ENCODE measurements around the gene CAPN10. TPM values are rescaled to one million over a fixed set of nuclear protein-coding genes. Genes with fewer than 3 reads are reported as not detected.

Gene CAPN10
- total and polyA plus RNA-seq, 7 donors: 5.0 to 15.0 (median 8.9) TPM

DNA sequence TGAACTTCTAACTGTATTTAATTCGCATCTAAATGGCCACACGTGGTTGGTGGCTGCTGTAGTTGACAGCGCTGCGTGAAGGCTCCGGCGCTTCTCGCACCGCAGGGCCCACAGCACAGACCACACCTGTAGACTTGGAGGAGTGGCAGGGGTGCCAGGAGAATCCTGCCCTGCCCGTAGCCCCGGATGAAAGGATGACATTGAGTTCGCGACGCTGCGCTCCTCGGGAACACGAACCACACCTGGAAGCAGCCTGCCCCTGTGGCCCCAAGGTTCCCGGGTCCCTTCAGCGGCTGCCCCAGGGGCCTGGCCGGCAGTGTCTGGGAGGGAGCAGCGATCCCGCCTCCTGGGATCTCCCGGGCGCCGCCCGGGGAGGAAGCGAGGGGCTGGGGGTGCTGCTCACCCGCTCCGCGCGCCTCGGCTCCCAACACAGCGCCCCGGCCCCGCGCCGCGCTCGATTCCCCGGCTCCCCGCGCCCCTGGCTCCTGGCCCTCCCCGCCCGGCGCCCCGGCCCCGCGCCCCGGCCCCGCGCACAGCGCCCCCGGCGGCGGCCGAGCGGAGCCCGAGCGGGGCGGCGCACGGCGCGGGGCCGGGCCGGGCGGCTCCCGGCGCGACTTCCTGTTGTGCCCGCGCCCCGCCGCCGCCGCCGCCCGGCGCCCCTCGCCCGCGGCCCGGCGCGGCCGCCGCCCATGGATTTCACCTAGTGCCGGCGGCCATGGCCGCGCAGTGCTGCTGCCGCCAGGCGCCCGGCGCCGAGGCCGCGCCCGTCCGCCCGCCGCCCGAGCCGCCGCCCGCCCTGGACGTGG lies 18.5 kb upstream of the CAPN10 start, which contains the start of gene RNPEPL1:
Gene RNPEPL1, plus strand, starts transcription at position 613 of the 806 bp plus-strand sequence. Its CDS starts 103 bp downstream, at position 716.
- H3K36me3 ChIP-seq (ENCODE audit: insufficient read depth in 1 of 2, low read depth in 1 of 2): peaks cover 0 to 13% of the 10 kb centered on the region in 2 donors
- TF ChIP-seq, protein P1, sequence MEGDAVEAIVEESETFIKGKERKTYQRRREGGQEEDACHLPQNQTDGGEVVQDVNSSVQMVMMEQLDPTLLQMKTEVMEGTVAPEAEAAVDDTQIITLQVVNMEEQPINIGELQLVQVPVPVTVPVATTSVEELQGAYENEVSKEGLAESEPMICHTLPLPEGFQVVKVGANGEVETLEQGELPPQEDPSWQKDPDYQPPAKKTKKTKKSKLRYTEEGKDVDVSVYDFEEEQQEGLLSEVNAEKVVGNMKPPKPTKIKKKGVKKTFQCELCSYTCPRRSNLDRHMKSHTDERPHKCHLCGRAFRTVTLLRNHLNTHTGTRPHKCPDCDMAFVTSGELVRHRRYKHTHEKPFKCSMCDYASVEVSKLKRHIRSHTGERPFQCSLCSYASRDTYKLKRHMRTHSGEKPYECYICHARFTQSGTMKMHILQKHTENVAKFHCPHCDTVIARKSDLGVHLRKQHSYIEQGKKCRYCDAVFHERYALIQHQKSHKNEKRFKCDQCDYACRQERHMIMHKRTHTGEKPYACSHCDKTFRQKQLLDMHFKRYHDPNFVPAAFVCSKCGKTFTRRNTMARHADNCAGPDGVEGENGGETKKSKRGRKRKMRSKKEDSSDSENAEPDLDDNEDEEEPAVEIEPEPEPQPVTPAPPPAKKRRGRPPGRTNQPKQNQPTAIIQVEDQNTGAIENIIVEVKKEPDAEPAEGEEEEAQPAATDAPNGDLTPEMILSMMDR (IDR thresholded peaks at IDR 0.05): no peak
- no peaks in the 10 kb centered on the region for H3K9me3 ChIP-seq
- H3K4me1 ChIP-seq: peaks cover 41% of the 10 kb centered on the region
- DNase-seq: peak; percentile 59 to 71
- H3K4me3 ChIP-seq: peak within 1 kb of the TSS; percentile 88
- peak within 1 kb of the TSS; percentile 95 for H3K27ac ChIP-seq
- intact Hi-C loops (cut with DNase I): no loop called here
- no peaks in the 10 kb centered on the region for H3K27me3 ChIP-seq (ENCODE audit: insufficient read depth in 3 of 3, low read length in 2 of 3)
- ATAC-seq: peak; percentile 23 to 64 (median 56)
- 0 to 1% (median 0%) methylated on average over 54 to 104 of the region's 106 CpGs for WGBS, 3 donors

GRCh38 chr2:240568678-240569522 lies 17.6 kb upstream of the CAPN10 start:
- intact Hi-C loops (cut with DNase I): no loop called here
- TF ChIP-seq, protein P1 (IDR thresholded peaks at IDR 0.05): no peak
- Histone ChIP-seq H3K9me3 (no peaks in the 10 kb centered on the region), H3K27me3 (ENCODE audit: insufficient read depth in 3 of 3, low read length in 2 of 3) (no peaks in the 10 kb centered on the region), H3K27ac (peak overlapping the region; percentile 79), H3K36me3 (ENCODE audit: insufficient read depth in 1 of 2, low read depth in 1 of 2) (peaks cover 0 to 13% of the 10 kb centered on the region in 2 donors), H3K4me1 (peaks cover 41% of the 10 kb centered on the region), H3K4me3 (peak overlapping the region; percentile 81)
- WGBS, 3 donors: 0 to 1% (median 1%) methylated on average over 35 to 93 of the region's 93 CpGs
- ATAC-seq (peak; percentile 27 to 57 (median 49)), DNase-seq (peak; percentile 74 to 87)

- Histone ChIP-seq H3K4me3 (peak overlapping the region; percentile 81), H3K4me1 (peaks cover 41% of the 10 kb centered on the region), H3K36me3 (ENCODE audit: insufficient read depth in 1 of 2, low read depth in 1 of 2) (peaks cover 0 to 19% of the 10 kb centered on the region in 2 donors), H3K27ac (peak overlapping the region; percentile 79), H3K9me3 (no peaks in the 10 kb centered on the region), H3K27me3 (ENCODE audit: insufficient read depth in 3 of 3, low read length in 2 of 3) (no peaks in the 10 kb centered on the region)
- intact Hi-C loops (cut with DNase I): no loop called here
- ATAC-seq (no peak), DNase-seq (peak in 1 of 2 donors; percentile 44)
- 51 to 73% (median 55%) methylated on average over 8 to 9 of the region's 9 CpGs for WGBS, 3 donors
- TF ChIP-seq, protein P1 (IDR thresholded peaks at IDR 0.05): no peak
Measured at GRCh38 chr2:240569523-240569997, 17.0 kb upstream of the CAPN10 start.

- 84 to 92% (median 88%) methylated on average over 15 of the region's 15 CpGs for WGBS, 3 donors
Measured at GRCh38 chr2:240569998-240570530, 16.5 kb upstream of the CAPN10 start.

More at GRCh38 chr2:240569998-240570530, 16.5 kb upstream of the CAPN10 start:
- Histone ChIP-seq H3K4me1 (peaks cover 39% of the 10 kb centered on the region), H3K27ac (peak overlapping the region; percentile 79), H3K4me3 (peak overlapping the region; percentile 81), H3K27me3 (ENCODE audit: insufficient read depth in 3 of 3, low read length in 2 of 3) (no peaks in the 10 kb centered on the region), H3K9me3 (no peaks in the 10 kb centered on the region), H3K36me3 (ENCODE audit: insufficient read depth in 1 of 2, low read depth in 1 of 2) (peaks cover 0 to 24% of the 10 kb centered on the region in 2 donors)
- DNase-seq (peak; percentile 7 to 35), ATAC-seq (no peak)
- intact Hi-C loops (cut with DNase I): loop anchor here in 1 of 2 donors (2.0 kb wide), 1 partner anchor 15 kb away; no protein-coding TSS in a partner anchor
- TF ChIP-seq, protein P1 (IDR thresholded peaks at IDR 0.05): no peak
